Right lobe of liver (tissue), 4 donors: ENCODE measurements around the gene STK11IP.

ENCODE experiments used
- POLR2A ChIP-seq: fragments of 450-650 bp; IDR thresholded peaks from one replicate; pipeline ENCODE4 v1.6.1; 2017; ENCODE audit warnings: antibody characterized with exemption, mild to moderate bottlenecking
- TF ChIP-seq, protein P1 (sequence below), 4 donors: fragments of 200-600 bp in 3 of 4; fragments of 450-650 bp in 1 of 4; IDR thresholded peaks; one replicate each; pipeline versions ENCODE4 v1.5.1 to v1.8.0; 2016 to 2022; ENCODE audit warnings: antibody characterized with exemption in 4 of 4, mild to moderate bottlenecking in 2 of 4
- donor health status: DM: no; HTN: no; CAD: no.
- donor health status: DM: no; HTN: no; CAD: no.
- donor health status: DM: no; HTN: yes; CAD: no.

DNA sequence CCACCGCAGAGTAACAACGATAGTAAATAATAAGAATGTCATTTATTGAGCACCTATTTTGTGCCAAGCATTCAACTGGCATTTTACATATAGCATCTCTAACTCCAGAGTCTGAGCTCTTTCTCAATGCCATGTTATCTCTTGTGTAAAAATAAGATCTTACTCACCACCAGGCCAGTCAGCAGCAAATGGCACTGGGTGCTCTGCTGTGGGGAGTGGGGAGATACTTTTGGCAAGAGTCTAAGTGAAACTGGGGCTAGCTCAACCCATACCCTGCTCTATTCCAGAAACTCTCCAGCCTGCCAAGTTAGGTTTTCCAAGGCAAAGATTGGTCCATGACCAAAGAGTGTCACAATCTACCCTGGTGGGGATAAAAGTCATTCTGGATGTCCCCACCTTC, 24.8 kb downstream of the STK11IP start:
- TF ChIP-seq, protein P1, sequence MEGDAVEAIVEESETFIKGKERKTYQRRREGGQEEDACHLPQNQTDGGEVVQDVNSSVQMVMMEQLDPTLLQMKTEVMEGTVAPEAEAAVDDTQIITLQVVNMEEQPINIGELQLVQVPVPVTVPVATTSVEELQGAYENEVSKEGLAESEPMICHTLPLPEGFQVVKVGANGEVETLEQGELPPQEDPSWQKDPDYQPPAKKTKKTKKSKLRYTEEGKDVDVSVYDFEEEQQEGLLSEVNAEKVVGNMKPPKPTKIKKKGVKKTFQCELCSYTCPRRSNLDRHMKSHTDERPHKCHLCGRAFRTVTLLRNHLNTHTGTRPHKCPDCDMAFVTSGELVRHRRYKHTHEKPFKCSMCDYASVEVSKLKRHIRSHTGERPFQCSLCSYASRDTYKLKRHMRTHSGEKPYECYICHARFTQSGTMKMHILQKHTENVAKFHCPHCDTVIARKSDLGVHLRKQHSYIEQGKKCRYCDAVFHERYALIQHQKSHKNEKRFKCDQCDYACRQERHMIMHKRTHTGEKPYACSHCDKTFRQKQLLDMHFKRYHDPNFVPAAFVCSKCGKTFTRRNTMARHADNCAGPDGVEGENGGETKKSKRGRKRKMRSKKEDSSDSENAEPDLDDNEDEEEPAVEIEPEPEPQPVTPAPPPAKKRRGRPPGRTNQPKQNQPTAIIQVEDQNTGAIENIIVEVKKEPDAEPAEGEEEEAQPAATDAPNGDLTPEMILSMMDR (IDR thresholded peaks at IDR 0.05) = no peak
- no peak for TF ChIP-seq POLR2A
